Thyroid gland (tissue), 4 donors: ENCODE measurements around the gene ATRNL1.

Experiments
- CTCF ChIP-seq, 6 experiments: fragments of 200-600 bp in 3 of 6; fragments of 450-650 bp in 3 of 6; sonication (generic) in 3 of 6; IDR thresholded peaks; one replicate each; pipeline ENCODE4 v1.5.1; 2016 to 2019; ENCODE audit warnings: antibody characterized with exemption in 6 of 6, mild to moderate bottlenecking in 2 of 6, inconsistent platforms in 1 of 6, moderate library complexity in 1 of 6
- POLR2A ChIP-seq, 2 donors: fragments of 450-650 bp; IDR thresholded peaks; one replicate each; pipeline ENCODE4 v1.6.1; 2017; ENCODE audit warnings: antibody characterized with exemption in 2 of 2, mild to moderate bottlenecking in 2 of 2, moderate library complexity in 1 of 2

GRCh38 chr10:115555887-115556402 is 462.8 kb downstream of the ATRNL1 start:
- TF ChIP-seq POLR2A (IDR thresholded peaks at IDR 0.05) = no peak
- TF ChIP-seq CTCF (IDR thresholded peaks at IDR 0.05) = no peak
